DMS 273 treated with DMSO at 0.1 percent for 48 hours (cell line): ENCODE results near the gene C1QTNF5.

Experiments used
- DNase-seq: peaks from one replicate; lab custom pipeline; 2025; lab: John Stamatoyannopoulos, UW

Gene C1QTNF5

DNA sequence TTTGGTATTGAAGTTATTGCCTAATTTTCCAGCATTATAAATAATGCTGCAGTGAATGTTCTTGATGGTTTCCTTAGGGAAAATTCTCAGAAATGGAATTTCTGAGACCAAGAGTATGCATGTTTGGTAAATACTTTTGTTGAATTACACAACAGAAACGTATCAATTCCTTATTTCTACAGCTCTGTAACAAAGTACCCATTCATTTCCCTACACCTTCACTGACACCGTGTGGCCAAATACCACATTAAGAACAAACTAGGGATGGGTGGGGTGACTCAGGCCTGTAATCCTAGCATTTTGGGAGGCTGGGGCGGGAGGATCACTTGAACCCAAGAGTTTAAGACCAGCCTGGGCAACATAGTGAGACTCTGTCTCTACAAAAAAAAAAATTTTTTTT lies 45.5 kb downstream of the C1QTNF5 start:
- DNase-seq = no peak

DNA sequence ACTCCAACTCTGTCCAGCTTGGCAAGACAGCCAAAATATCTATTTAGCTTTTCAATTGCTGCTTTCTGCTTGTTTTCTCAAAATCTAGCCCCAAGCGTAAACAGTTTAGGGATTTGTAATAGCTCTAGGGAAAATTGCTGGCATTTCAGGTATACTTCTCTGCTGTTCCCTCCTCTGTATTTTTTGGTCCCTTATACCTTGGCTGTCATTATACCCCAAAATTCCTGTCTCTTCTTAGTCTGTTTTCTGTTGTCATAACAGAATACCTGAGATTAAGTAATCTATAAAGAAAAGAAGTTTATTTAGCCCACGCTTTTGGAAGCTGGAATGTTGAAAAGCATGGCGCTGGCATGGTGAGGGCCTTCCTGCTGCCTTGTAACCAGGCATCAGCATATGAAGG lies 47.2 kb downstream of the C1QTNF5 start:
- DNase-seq = no peak

DNA sequence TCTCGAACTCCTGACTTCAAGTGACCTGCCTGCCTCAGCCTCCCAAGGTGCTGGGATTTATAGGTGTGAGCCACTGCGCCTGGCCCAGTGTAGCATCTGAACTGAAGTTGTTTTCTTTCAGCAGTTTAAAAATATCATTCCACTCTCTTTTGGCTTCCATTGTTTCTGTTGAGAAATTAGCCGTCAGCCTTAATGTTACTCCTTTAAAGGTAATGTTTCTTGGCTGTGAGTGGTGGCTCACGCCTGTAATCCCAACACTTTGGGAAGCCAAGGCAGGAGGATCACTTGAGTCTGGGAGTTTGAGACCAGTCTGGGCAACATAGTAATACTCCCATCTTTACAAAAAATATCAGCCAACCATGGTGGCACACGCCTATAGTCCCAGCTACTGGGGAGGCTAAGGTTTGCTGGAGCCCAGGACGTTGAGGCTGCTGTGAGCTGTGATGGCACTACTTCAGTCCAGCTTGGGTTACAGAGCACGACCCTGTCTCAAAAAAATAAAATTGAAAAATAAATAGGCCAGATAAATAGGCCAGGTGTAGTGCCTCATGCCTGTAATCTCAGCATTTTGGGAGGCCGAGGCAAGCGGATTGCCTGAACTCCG lies 49.7 kb downstream of the C1QTNF5 start:
- no peak for DNase-seq
